ENCODE measurements around the gene IGFN1. TPM values are rescaled to one million over a fixed set of nuclear protein-coding genes. Genes with fewer than 3 reads are reported as not detected.

The IGFN1 gene
- total RNA-seq, 2 donors from 2014 or later = 2.0 to 6.7 TPM

DNA sequence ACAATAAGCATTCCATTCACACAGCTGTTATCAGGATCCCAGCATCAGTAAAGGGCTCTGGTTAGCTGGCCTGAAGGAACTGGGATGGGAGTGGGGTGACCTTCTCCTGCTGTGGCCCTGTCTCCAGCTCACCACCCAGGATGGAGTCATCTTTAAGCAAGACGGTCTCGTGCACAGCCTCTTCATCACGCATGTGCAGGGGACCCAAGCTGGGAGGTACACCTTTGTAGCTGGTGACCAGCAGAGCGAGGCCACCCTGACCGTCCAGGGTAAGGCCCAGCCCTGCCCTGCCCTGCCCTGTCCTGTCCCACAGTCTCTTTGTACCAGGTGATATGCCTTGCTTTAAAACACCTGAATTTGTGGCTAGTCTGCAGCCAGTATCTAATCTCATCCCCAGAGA, 24.3 kb downstream of the IGFN1 start:
- Histone ChIP-seq H3K4me3 (no peak overlapping the region), H3K27me3 (replicated peaks; ENCODE audit: insufficient read depth) (no peaks in the 10 kb centered on the region), H3K36me3 (no peaks in the 10 kb centered on the region), H3K9me3 (no peaks in the 10 kb centered on the region), H3K27ac (no peak overlapping the region), H3K4me1 (replicated peaks) (no peaks in the 10 kb centered on the region)
- 94% methylated on average over 5 of the region's 5 CpGs for WGBS
- intact Hi-C loops (cut with DNase I) = no loop called here
- TF ChIP-seq, protein P1, sequence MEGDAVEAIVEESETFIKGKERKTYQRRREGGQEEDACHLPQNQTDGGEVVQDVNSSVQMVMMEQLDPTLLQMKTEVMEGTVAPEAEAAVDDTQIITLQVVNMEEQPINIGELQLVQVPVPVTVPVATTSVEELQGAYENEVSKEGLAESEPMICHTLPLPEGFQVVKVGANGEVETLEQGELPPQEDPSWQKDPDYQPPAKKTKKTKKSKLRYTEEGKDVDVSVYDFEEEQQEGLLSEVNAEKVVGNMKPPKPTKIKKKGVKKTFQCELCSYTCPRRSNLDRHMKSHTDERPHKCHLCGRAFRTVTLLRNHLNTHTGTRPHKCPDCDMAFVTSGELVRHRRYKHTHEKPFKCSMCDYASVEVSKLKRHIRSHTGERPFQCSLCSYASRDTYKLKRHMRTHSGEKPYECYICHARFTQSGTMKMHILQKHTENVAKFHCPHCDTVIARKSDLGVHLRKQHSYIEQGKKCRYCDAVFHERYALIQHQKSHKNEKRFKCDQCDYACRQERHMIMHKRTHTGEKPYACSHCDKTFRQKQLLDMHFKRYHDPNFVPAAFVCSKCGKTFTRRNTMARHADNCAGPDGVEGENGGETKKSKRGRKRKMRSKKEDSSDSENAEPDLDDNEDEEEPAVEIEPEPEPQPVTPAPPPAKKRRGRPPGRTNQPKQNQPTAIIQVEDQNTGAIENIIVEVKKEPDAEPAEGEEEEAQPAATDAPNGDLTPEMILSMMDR (IDR thresholded peaks at IDR 0.05) = no peak
- TF ChIP-seq POLR2A (IDR thresholded peaks at IDR 0.05) = no peak
- TF ChIP-seq POLR2AphosphoS5 (IDR thresholded peaks at IDR 0.05) = no peak
- no peak for DNase-seq (ENCODE audit: low spot score)

DNA sequence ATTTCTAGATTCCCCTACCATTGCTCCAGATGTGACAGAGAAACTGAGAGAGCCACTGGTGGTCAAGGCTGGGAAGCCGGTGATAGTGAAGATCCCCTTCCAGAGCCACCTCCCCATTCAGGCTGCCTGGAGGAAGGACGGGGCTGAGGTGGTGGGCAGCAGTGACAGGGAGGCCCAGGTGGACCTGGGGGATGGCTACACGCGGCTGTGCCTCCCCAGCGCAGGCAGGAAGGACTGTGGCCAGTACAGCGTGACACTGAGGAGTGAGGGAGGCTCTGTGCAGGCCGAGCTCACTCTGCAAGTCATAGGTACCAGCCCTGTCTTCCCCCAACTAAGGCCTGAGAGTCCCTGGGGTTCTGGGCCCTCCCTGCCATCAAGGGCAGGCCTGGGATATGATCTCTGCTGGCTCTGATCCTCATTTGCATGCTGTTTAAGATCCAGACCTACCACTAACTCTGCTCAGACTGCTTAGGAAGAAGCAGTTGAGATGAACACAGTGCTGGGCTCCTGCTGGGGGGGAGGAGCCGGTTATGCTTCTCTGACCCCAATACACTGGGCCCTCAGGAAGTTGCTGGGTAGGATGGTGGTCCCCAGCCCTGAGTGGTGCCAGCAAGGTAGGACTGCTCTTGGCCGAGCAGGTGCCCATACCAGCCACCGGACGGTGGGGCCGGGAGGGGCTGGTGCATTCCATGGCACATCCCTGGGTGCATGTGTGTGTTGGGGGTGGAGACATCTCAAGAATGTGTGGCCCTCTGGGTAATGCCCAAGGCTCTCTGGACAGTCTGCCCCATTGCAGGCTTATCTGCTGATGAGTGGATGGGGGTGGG, 25.1 kb downstream of the IGFN1 start:
- intact Hi-C loops (cut with DNase I) = no loop called here
- WGBS = 85% methylated on average over 8 of the region's 12 CpGs
- DNase-seq (ENCODE audit: low spot score) = no peak

DNA sequence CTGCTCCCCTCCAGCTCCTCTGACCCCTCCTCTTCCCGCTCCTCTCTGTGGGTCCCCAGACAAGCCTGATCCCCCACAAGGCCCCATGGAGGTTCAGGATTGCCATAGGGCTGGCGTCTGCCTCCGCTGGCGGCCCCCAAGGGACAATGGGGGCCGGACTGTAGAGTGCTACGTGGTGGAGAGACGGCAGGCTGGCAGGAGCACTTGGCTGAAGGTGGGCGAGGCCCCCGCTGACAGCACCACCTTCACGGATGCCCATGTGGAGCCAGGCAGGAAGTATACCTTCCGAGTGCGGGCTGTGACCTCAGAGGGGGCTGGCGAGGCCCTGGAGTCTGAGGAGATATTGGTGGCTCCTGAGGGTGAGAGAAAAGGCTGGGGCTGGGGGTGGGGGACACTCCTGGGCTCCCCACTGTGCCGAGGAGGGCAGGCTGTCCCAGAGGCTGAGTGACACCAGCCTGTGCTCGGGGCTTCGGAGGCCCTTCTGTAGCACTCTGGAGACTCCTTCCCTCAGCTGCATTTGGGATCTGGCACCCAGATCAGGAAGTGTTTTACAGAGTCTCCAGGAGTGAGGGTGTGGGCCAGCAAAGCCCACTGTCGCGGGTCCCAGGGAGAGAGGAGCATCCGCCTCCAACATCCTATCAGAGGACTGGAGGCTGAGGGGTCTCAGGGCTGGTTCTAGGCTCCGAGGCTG, 25.9 kb downstream of the IGFN1 start:
- intact Hi-C loops (cut with DNase I) = no loop called here
- H3K4me1 ChIP-seq (replicated peaks) = no peaks in the 10 kb centered on the region
- TF ChIP-seq POLR2A (IDR thresholded peaks at IDR 0.05) (no peak), POLR2AphosphoS5 (IDR thresholded peaks at IDR 0.05) (no peak)
- TF ChIP-seq, protein P1 (IDR thresholded peaks at IDR 0.05) = no peak

More for the DNA sequence above, 25.1 kb downstream of the IGFN1 start:
- TF ChIP-seq, protein P1 (IDR thresholded peaks at IDR 0.05) = no peak
- TF ChIP-seq POLR2A (IDR thresholded peaks at IDR 0.05) = no peak
- no peak for TF ChIP-seq POLR2AphosphoS5 (IDR thresholded peaks at IDR 0.05)
- no peaks in the 10 kb centered on the region for H3K27me3 ChIP-seq (replicated peaks; ENCODE audit: insufficient read depth)
- H3K9me3 ChIP-seq = no peaks in the 10 kb centered on the region
- no peak overlapping the region for H3K4me3 ChIP-seq
- no peaks in the 10 kb centered on the region for H3K4me1 ChIP-seq (replicated peaks)
- no peaks in the 10 kb centered on the region for H3K36me3 ChIP-seq
- no peak overlapping the region for H3K27ac ChIP-seq

DNA sequence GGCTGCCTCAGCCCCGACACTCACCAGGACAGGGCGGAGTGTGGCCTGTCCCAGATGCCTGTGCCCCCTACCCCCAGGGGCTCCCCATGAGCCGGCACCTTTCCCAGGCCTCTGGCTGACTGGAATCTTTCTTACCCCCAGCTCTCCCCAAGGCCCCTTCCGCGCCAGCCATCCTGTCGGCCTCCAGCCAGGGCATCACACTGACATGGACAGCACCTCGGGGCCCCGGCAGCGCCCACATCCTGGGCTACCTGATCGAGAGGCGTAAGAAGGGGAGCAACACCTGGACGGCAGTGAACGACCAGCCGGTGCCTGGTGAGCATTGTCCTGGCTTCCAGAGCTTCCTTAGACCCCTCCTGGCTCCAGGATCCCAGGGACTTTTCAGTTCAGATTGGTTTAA, 26.5 kb downstream of the IGFN1 start:
- Histone ChIP-seq H3K9me3 (no peaks in the 10 kb centered on the region), H3K4me1 (replicated peaks) (no peaks in the 10 kb centered on the region), H3K27me3 (replicated peaks; ENCODE audit: insufficient read depth) (no peaks in the 10 kb centered on the region), H3K27ac (no peak overlapping the region), H3K36me3 (no peaks in the 10 kb centered on the region), H3K4me3 (no peak overlapping the region)
- WGBS = 95% methylated on average over 14 of the region's 14 CpGs
- DNase-seq (ENCODE audit: low spot score) = no peak
- intact Hi-C loops (cut with DNase I) = no loop called here
- TF ChIP-seq POLR2AphosphoS5 (IDR thresholded peaks at IDR 0.05) = no peak
- TF ChIP-seq, protein P1 (IDR thresholded peaks at IDR 0.05) = no peak

More for the DNA sequence above, 25.9 kb downstream of the IGFN1 start:
- 82% methylated on average over 20 of the region's 20 CpGs for WGBS
- Histone ChIP-seq H3K27ac (no peak overlapping the region), H3K27me3 (replicated peaks; ENCODE audit: insufficient read depth) (no peaks in the 10 kb centered on the region), H3K9me3 (no peaks in the 10 kb centered on the region), H3K36me3 (no peaks in the 10 kb centered on the region), H3K4me3 (no peak overlapping the region)
- no peak for DNase-seq (ENCODE audit: low spot score)
